ENCODE data around the gene F2R.
"Not testable (repeated sequence)": the region's sequence is repeated elsewhere in the genome, so short reads cannot be mapped to it uniquely, and the experiment has no call there.

The F2R gene

DNA sequence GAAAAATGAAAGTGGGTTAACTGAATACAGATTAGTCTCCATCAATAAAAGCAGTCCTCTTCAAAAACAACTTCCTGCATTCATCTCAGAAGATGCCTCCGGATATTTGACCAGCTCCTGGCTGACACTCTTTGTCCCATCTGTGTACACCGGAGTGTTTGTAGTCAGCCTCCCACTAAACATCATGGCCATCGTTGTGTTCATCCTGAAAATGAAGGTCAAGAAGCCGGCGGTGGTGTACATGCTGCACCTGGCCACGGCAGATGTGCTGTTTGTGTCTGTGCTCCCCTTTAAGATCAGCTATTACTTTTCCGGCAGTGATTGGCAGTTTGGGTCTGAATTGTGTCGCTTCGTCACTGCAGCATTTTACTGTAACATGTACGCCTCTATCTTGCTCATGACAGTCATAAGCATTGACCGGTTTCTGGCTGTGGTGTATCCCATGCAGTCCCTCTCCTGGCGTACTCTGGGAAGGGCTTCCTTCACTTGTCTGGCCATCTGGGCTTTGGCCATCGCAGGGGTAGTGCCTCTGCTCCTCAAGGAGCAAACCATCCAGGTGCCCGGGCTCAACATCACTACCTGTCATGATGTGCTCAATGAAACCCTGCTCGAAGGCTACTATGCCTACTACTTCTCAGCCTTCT is 16.6 kb downstream of the F2R start:
- peak overlapping the region in 1 of 2 donors; percentile 58 for H3K4me3 ChIP-seq (ENCODE audit: low read depth in 1 of 2, low read length in 2 of 2)
- H3K9me3 ChIP-seq (ENCODE audit: control insufficient read depth in 1 of 2, low read length in 2 of 2), result peaks cover 6 to 15% of the 10 kb centered on the region in 2 donors
- H3K27ac ChIP-seq (ENCODE audit: low read depth, low read length), result peak overlapping the region; percentile 30
- H3K9ac ChIP-seq (ENCODE audit: low read depth in 1 of 2, low read length in 2 of 2), result peak overlapping the region in 1 of 2 donors; percentile 54
- H3K4me1 ChIP-seq (ENCODE audit: control insufficient read depth in 1 of 2, insufficient read depth in 2 of 2, low read length in 2 of 2), result peaks cover 4 to 8% of the 10 kb centered on the region in 2 donors
- peaks cover 0 to 8% of the 10 kb centered on the region in 2 donors for H3K36me3 ChIP-seq (ENCODE audit: control insufficient read depth in 1 of 2, insufficient read depth in 2 of 2, low read length in 2 of 2)
- H3K27me3 ChIP-seq (ENCODE audit: control insufficient read depth in 1 of 2, insufficient read depth in 2 of 2, low read length in 2 of 2), result no peaks in the 10 kb centered on the region

DNA sequence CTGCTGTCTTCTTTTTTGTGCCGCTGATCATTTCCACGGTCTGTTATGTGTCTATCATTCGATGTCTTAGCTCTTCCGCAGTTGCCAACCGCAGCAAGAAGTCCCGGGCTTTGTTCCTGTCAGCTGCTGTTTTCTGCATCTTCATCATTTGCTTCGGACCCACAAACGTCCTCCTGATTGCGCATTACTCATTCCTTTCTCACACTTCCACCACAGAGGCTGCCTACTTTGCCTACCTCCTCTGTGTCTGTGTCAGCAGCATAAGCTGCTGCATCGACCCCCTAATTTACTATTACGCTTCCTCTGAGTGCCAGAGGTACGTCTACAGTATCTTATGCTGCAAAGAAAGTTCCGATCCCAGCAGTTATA is 17.1 kb downstream of the F2R start:
- Histone ChIP-seq H3K27me3 (ENCODE audit: control insufficient read depth in 1 of 2, insufficient read depth in 2 of 2, low read length in 2 of 2) (no peaks in the 10 kb centered on the region), H3K27ac (ENCODE audit: low read depth, low read length) (no peak overlapping the region), H3K36me3 (ENCODE audit: control insufficient read depth in 1 of 2, insufficient read depth in 2 of 2, low read length in 2 of 2) (peaks cover 0 to 8% of the 10 kb centered on the region in 2 donors), H3K9me3 (ENCODE audit: control insufficient read depth in 1 of 2, low read length in 2 of 2) (peaks cover 6 to 15% of the 10 kb centered on the region in 2 donors), H3K4me1 (ENCODE audit: control insufficient read depth in 1 of 2, insufficient read depth in 2 of 2, low read length in 2 of 2) (peaks cover 6 to 8% of the 10 kb centered on the region in 2 donors), H3K4me3 (ENCODE audit: low read depth in 1 of 2, low read length in 2 of 2) (peak overlapping the region in 1 of 2 donors; percentile 58), H3K9ac (ENCODE audit: low read depth in 1 of 2, low read length in 2 of 2) (peak overlapping the region in 1 of 2 donors; percentile 54)

DNA sequence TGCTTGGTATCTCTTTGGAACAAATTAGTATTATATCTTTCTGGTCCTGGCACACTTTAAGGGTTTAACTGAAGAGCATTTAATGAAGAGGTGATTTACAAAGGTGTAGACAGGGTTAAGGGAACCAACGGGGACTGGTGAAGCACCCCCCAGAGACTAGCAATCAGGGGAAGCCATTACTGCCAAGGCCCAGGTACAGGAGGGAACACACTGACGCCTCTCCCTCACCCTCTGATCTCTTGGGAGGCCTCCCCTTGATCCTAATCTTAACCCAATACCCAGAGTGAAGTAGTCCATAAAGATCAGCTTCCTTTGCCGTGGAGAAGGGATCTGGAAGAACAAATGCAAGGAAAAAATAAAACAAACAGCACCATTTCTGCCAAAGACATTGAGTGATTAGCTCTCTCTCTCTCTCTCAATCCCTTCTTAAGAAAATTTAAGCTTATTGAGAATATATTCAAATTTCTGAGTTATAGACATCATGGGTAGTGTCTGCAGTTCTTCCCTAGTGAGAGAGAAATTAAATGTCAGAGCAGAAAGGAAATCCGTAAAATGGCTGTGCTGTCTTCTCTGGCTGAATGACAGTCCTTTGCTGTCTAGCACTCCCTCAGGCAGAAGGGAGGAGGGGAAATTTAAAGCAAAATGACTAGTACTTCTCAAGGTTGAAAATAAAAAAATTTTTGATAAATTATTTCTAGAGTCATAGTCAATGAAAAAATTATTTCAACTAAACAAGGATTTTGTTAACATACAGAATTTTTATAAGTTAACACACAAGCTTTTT is 20.0 kb downstream of the F2R start:
- H3K4me1 ChIP-seq (ENCODE audit: control insufficient read depth in 1 of 2, insufficient read depth in 2 of 2, low read length in 2 of 2), result peaks cover 11 to 20% of the 10 kb centered on the region in 2 donors
- H3K27ac ChIP-seq (ENCODE audit: low read depth, low read length), result no peak overlapping the region
- no peak overlapping the region for H3K9ac ChIP-seq (ENCODE audit: low read depth in 1 of 2, low read length in 2 of 2)
- H3K36me3 ChIP-seq (ENCODE audit: control insufficient read depth in 1 of 2, insufficient read depth in 2 of 2, low read length in 2 of 2), result peaks cover 0 to 8% of the 10 kb centered on the region in 2 donors
- H3K4me3 ChIP-seq (ENCODE audit: low read depth in 1 of 2, low read length in 2 of 2), result no peak overlapping the region
- no peaks in the 10 kb centered on the region for H3K27me3 ChIP-seq (ENCODE audit: control insufficient read depth in 1 of 2, insufficient read depth in 2 of 2, low read length in 2 of 2)
- no peaks in the 10 kb centered on the region for H3K9me3 ChIP-seq (ENCODE audit: control insufficient read depth in 1 of 2, low read length in 2 of 2)

DNA sequence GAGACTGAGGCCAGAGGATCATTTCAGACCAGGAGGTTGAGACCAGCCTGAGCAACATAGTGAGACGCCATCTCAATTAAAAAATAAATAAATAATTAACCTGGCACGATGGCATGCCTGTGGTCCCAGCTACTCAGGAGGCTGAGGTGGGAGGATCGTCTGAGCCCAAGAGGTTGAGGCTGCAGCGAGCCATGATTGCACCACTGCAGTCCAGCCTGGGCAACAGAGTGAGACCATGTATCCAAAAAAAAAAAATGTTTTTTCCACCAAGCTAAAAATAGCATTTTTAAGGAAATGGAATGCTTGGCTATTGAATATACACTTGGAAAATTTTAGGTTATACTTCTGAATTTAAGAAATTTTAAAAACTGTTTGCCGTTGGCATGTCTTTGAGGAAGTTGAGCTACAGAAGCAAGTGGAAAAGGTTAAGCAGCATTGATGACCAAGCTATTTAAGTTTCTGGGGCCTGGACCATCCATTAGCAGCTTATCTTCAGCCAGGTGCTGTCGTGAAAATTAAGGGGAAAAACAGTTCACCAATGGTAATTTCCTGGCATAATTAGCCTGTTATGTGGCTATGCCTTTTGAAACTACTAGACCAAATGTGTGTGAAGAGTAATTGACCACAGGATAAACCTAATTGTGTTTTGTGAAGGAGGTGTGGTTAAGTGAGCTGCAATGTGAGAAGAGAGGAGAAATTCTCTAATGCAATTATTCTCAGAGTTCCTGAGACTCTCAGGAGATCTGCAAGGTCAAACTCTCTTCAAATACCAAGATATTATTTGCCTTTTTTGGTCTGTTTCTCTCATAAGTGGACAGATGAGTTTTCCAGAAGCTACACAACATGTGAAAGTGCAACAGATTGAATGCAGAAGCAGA is 21.0 kb downstream of the F2R start:
- H3K9me3 ChIP-seq (ENCODE audit: control insufficient read depth in 1 of 2, low read length in 2 of 2), result no peaks in the 10 kb centered on the region
- H3K4me1 ChIP-seq (ENCODE audit: control insufficient read depth in 1 of 2, insufficient read depth in 2 of 2, low read length in 2 of 2), result peaks cover 11 to 20% of the 10 kb centered on the region in 2 donors
- H3K36me3 ChIP-seq (ENCODE audit: control insufficient read depth in 1 of 2, insufficient read depth in 2 of 2, low read length in 2 of 2), result peaks cover 0 to 8% of the 10 kb centered on the region in 2 donors
- H3K27me3 ChIP-seq (ENCODE audit: control insufficient read depth in 1 of 2, insufficient read depth in 2 of 2, low read length in 2 of 2), result no peaks in the 10 kb centered on the region
- no peak overlapping the region for H3K27ac ChIP-seq (ENCODE audit: low read depth, low read length)
- H3K9ac ChIP-seq (ENCODE audit: low read depth in 1 of 2, low read length in 2 of 2), result no peak overlapping the region
- no peak overlapping the region for H3K4me3 ChIP-seq (ENCODE audit: low read depth in 1 of 2, low read length in 2 of 2)

DNA sequence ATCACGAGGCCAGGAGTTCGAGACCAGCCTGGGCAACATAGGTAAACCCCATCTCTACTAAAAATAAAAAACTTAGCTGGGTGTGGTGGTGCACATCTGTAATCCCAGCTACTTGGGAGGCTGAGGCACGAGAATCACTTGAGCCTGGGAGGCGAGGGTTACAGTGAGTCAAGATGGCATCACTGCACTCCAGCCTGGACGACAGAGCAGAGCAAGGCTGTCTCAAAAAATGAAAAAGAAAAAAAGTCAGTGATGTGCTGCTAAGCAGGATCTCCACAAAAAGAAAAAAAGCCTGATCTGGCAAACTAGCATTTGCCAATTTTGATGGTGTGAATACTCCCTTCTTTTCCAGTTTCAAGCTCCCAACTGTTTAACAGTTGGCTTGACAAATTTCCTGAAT is 21.9 kb downstream of the F2R start:
- Histone ChIP-seq H3K9ac (ENCODE audit: low read depth in 1 of 2, low read length in 2 of 2) (no peak overlapping the region), H3K9me3 (ENCODE audit: control insufficient read depth in 1 of 2, low read length in 2 of 2) (no peaks in the 10 kb centered on the region), H3K27ac (ENCODE audit: low read depth, low read length) (no peak overlapping the region), H3K4me1 (ENCODE audit: control insufficient read depth in 1 of 2, insufficient read depth in 2 of 2, low read length in 2 of 2) (peaks cover 11 to 16% of the 10 kb centered on the region in 2 donors), H3K27me3 (ENCODE audit: control insufficient read depth in 1 of 2, insufficient read depth in 2 of 2, low read length in 2 of 2) (no peaks in the 10 kb centered on the region), H3K36me3 (ENCODE audit: control insufficient read depth in 1 of 2, insufficient read depth in 2 of 2, low read length in 2 of 2) (peaks cover 0 to 4% of the 10 kb centered on the region in 2 donors), H3K4me3 (ENCODE audit: low read depth in 1 of 2, low read length in 2 of 2) (no peak overlapping the region)

DNA sequence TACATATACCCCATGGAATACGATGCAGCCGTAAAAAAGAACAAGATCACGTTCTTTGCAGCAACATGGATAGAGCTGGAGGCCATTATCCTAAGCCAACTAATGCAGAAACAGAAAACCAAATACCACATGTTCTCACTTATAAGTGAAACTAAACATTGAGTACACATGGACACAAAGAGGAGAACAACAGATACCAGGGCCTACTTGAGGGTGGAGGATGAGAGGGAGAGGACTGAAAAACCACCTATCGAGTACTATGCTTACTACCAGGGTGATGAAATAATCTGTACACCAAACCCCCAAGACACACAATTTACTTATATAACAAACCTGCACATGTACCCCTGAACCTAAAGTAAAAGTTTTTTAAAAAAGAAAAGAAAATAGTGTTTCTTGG is 25.6 kb downstream of the F2R start:
- peaks cover 7 to 11% of the 10 kb centered on the region in 2 donors for H3K4me1 ChIP-seq (ENCODE audit: control insufficient read depth in 1 of 2, insufficient read depth in 2 of 2, low read length in 2 of 2)
- H3K27ac ChIP-seq (ENCODE audit: low read depth, low read length); H3K9me3 ChIP-seq (ENCODE audit: control insufficient read depth in 1 of 2, low read length in 2 of 2); H3K4me3 ChIP-seq (ENCODE audit: low read depth in 1 of 2, low read length in 2 of 2); H3K9ac ChIP-seq (ENCODE audit: low read depth in 1 of 2, low read length in 2 of 2); H3K27me3 ChIP-seq (ENCODE audit: control insufficient read depth in 1 of 2, insufficient read depth in 2 of 2, low read length in 2 of 2); H3K36me3 ChIP-seq (ENCODE audit: control insufficient read depth in 1 of 2, insufficient read depth in 2 of 2, low read length in 2 of 2): not testable (repeated sequence)

DNA sequence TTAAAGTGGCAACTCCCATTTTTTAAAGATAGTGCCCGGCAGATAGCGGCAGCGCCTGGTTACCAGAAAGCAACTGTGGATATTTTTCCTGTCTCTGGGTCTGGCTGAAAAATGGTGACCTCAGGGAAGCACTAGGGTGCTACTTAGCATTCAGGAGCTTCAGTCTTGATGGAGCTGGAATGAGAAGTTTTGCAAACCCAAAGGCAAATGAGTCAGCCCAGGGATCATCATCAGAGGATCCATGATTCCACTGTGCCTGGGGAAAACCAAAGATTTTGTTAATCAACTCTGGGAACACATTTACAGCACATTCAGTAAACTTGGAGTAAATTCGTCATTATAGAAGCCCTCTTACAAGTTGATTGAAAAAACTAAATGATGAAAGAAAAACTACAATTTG is 26.7 kb downstream of the F2R start:
- no peaks in the 10 kb centered on the region for H3K9me3 ChIP-seq (ENCODE audit: control insufficient read depth in 1 of 2, low read length in 2 of 2)
- H3K36me3 ChIP-seq (ENCODE audit: control insufficient read depth in 1 of 2, insufficient read depth in 2 of 2, low read length in 2 of 2), result no peaks in the 10 kb centered on the region
- H3K4me1 ChIP-seq (ENCODE audit: control insufficient read depth in 1 of 2, insufficient read depth in 2 of 2, low read length in 2 of 2), result peaks cover 7 to 11% of the 10 kb centered on the region in 2 donors
- no peak overlapping the region for H3K9ac ChIP-seq (ENCODE audit: low read depth in 1 of 2, low read length in 2 of 2)
- no peaks in the 10 kb centered on the region for H3K27me3 ChIP-seq (ENCODE audit: control insufficient read depth in 1 of 2, insufficient read depth in 2 of 2, low read length in 2 of 2)
- no peak overlapping the region for H3K27ac ChIP-seq (ENCODE audit: low read depth, low read length)
- no peak overlapping the region for H3K4me3 ChIP-seq (ENCODE audit: low read depth in 1 of 2, low read length in 2 of 2)

DNA sequence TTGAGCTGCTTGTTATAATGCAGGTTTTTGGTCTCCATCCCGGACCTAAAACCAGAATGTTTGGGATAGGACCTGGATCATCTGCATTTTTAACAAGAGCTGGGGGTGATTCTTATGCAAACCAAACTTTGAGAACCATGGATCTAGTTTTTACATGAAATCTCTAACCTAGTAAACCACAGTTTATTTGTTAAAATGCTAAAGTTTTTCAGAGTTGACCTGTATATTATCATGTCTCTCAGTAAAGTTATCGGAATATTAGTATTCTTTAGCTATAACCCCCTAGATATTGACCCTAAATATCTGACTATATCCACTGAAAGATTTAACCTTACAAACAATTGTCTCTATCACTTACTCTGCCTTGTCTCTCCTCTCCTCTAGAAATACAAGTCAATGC is 28.7 kb downstream of the F2R start:
- H3K27ac ChIP-seq (ENCODE audit: low read depth, low read length), result no peak overlapping the region
- H3K36me3 ChIP-seq (ENCODE audit: control insufficient read depth in 1 of 2, insufficient read depth in 2 of 2, low read length in 2 of 2), result no peaks in the 10 kb centered on the region
- no peaks in the 10 kb centered on the region for H3K27me3 ChIP-seq (ENCODE audit: control insufficient read depth in 1 of 2, insufficient read depth in 2 of 2, low read length in 2 of 2)
- no peak overlapping the region for H3K9ac ChIP-seq (ENCODE audit: low read depth in 1 of 2, low read length in 2 of 2)
- H3K4me1 ChIP-seq (ENCODE audit: control insufficient read depth in 1 of 2, insufficient read depth in 2 of 2, low read length in 2 of 2), result no peaks in the 10 kb centered on the region
- H3K9me3 ChIP-seq (ENCODE audit: control insufficient read depth in 1 of 2, low read length in 2 of 2), result no peaks in the 10 kb centered on the region
- H3K4me3 ChIP-seq (ENCODE audit: low read depth in 1 of 2, low read length in 2 of 2), result no peak overlapping the region

DNA sequence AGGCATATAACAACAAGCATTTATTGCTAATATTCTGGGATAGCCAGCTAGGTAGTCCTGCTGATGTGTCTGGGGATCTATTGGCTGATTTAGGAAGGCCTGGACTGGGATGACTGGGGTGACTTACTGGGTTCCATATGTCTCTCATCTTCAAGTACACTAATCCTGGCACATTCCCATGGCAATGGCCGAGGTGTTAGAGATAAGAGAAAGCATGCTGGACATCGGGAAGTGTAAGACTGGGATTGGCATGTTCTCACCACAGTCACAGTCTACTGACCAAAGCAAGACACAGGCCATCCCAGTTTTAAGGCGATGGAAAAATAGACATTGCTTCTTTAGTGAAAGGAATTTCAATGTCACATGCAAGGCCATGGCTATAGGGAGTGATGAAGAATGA is 29.7 kb downstream of the F2R start:
- Histone ChIP-seq H3K9ac (ENCODE audit: low read depth in 1 of 2, low read length in 2 of 2) (no peak overlapping the region), H3K27ac (ENCODE audit: low read depth, low read length) (no peak overlapping the region), H3K36me3 (ENCODE audit: control insufficient read depth in 1 of 2, insufficient read depth in 2 of 2, low read length in 2 of 2) (no peaks in the 10 kb centered on the region), H3K4me3 (ENCODE audit: low read depth in 1 of 2, low read length in 2 of 2) (no peak overlapping the region), H3K27me3 (ENCODE audit: control insufficient read depth in 1 of 2, insufficient read depth in 2 of 2, low read length in 2 of 2) (no peaks in the 10 kb centered on the region), H3K4me1 (ENCODE audit: control insufficient read depth in 1 of 2, insufficient read depth in 2 of 2, low read length in 2 of 2) (no peaks in the 10 kb centered on the region), H3K9me3 (ENCODE audit: control insufficient read depth in 1 of 2, low read length in 2 of 2) (no peaks in the 10 kb centered on the region)

DNA sequence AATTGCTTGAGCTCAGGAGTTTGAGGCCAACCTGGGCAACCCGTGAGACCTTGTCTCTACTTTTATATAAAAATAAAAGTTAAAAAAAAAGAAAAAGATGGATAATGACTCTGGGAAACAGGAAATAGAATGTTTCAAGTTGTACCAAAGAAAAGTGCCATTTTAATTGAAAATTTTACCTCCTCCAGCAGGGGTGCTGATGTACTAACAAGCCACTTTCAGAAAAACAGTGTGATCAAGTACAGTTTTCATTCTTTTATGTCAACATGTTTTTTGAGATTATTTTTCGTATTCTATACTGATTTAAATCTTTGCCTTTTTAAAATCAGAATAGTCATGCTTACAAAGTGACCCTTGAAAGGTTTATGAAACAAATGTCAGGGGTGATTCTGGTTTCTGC is 30.8 kb downstream of the F2R start:
- H3K27me3 ChIP-seq (ENCODE audit: control insufficient read depth in 1 of 2, insufficient read depth in 2 of 2, low read length in 2 of 2), result no peaks in the 10 kb centered on the region
- no peak overlapping the region for H3K4me3 ChIP-seq (ENCODE audit: low read depth in 1 of 2, low read length in 2 of 2)
- no peaks in the 10 kb centered on the region for H3K4me1 ChIP-seq (ENCODE audit: control insufficient read depth in 1 of 2, insufficient read depth in 2 of 2, low read length in 2 of 2)
- no peak overlapping the region for H3K27ac ChIP-seq (ENCODE audit: low read depth, low read length)
- H3K9ac ChIP-seq (ENCODE audit: low read depth in 1 of 2, low read length in 2 of 2), result no peak overlapping the region
- no peaks in the 10 kb centered on the region for H3K36me3 ChIP-seq (ENCODE audit: control insufficient read depth in 1 of 2, insufficient read depth in 2 of 2, low read length in 2 of 2)
- H3K9me3 ChIP-seq (ENCODE audit: control insufficient read depth in 1 of 2, low read length in 2 of 2), result no peaks in the 10 kb centered on the region

All from duodenal mucosa (tissue), 2 donors.